Activated T-helper 1 cell treated with Interleukin-2 at 50 U/mL for 16 hours (primary cell): ENCODE results near the gene NSD1.

Source experiments
- DNase-seq: peaks from one replicate; pipeline ENCODE4 v3.0.0-alpha.2; 2020; ENCODE audit warnings: low read depth

NSD1 gene

DNA sequence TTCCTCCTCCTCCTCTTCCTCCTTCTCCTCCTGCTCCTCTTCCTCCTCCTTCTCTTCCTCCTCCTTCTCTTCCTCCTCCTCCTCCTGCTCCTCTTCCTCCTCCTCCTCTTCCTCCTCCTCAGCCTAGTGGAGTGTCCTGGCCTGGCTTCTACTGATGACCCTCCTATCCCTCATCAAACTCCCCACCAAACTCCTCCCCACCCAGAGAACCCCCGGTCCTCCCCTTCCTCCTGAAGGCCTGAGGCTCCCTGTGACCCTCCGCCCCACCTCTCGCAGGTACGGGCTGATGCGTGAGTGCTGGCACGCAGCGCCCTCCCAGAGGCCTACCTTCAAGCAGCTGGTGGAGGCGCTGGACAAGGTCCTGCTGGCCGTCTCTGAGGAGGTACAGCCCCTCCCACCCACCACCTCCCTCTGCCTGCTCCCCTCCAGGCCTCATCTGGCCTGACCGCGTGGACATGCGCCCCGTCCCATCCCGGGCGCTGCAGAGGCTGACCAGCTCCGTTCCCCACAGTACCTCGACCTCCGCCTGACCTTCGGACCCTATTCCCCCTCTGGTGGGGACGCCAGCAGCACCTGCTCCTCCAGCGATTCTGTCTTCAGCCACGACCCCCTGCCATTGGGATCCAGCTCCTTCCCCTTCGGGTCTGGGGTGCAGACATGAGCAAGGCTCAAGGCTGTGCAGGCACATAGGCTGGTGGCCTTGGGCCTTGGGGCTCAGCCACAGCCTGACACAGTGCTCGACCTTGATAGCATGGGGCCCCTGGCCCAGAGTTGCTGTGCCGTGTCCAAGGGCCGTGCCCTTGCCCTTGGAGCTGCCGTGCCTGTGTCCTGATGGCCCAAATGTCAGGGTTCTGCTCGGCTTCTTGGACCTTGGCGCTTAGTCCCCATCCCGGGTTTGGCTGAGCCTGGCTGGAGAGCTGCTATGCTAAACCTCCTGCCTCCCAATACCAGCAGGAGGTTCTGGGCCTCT, 36.3 kb upstream of the NSD1 start:
- no peak for DNase-seq

DNA sequence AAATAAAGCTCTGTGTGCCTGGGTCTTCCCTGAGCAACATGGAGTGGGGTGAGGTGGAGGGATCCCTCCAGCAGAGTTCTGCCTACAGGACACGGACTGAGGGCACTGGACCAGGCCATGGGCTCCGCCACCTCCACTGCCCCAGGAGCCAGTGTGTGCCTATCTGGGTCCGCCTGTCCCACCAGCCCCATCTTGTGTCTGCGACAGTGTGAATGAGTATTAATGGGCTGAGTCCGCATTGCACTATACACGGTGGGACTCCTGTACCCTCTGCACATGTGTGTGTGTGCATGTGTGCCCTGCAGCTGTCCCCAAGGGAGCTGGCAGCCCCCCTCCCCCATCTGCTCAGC, 35.5 kb upstream of the NSD1 start:
- DNase-seq: no peak

DNA sequence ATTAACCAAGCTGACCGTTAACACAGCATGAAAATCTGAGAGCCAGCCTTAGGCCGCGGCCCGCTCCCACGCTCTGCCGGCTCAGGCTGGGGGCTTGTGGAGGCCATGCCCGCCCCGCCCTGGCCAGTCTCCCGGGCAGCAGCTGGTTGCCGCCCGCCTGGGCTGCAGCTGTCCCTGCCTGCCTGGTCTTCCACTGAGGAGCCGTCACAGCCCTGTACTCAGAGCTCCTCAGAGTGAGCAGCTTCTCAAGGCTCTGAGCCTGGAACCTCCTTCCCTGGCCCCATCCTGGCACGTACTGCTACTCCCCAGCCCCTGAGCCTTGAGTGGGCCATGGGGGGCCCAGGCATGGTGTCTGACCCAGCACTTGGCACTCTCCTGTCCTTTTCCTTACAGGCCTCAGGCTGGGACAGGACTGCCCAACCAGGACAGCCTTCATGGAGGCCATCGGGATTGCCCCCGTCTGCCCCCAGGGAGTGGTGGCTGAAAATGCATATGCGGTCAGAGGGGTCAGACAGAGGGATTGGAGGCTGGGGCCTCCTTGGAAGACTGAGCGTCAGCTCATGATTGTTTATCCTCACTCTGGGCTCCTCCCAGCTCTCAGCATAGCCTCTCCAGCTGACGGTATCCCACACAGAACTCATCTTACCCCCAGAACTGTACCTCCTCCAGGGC, 35.0 kb upstream of the NSD1 start:
- DNase-seq: no peak

DNA sequence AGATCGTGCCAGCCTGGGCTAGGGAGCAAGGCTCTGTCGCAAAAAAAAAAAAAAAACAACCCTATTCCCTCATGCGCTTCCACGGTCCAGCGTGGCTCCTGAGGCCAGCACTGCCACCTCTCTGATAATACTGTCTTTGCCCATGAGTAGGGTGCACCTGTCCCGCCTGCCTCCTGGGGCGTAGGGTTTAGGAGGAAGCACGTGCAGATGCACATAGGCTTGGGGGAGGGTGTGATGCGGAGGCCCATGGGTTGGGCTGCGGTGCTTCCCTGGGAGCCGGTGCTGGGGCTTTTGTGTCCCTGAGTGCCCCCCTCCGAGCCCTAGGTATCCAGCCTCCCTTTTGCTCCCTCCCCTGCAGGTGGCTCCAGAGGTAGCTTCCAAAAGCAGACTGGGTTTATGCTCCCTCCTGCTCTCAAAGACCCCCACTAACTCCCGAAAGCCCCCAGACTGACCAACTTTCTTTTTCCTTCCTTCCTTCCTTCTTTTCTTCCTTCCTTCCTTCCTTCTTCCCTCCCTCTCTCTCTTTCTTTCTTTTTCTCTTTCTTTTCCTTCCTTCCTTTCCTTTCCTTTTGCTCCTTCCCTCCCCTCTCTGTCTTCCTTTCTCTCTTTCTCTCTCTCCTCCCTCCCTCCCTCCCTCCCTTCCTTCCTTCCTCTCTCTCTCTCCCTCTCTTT, 34.0 kb upstream of the NSD1 start:
- no peak for DNase-seq

DNA sequence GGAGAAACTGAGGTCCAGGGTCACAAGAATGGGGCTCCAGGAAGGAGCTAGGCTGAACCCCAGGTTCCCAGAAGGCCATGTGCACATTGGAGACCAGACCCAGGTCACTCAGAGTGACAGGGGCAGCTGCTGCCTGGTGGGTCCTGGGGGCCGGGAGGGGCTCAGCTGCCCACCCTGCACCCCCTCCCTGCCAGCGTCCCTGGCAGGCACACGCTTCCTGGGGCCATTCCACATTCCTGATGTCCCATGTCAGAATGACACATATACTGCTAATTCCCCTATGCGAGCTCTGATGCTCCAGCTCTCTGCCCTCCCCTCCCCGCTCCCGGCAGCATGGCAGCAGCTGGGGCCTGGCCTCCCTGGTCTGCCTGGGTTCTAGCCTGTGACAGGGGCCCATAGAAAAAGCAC, 32.9 kb upstream of the NSD1 start:
- DNase-seq: no peak

DNA sequence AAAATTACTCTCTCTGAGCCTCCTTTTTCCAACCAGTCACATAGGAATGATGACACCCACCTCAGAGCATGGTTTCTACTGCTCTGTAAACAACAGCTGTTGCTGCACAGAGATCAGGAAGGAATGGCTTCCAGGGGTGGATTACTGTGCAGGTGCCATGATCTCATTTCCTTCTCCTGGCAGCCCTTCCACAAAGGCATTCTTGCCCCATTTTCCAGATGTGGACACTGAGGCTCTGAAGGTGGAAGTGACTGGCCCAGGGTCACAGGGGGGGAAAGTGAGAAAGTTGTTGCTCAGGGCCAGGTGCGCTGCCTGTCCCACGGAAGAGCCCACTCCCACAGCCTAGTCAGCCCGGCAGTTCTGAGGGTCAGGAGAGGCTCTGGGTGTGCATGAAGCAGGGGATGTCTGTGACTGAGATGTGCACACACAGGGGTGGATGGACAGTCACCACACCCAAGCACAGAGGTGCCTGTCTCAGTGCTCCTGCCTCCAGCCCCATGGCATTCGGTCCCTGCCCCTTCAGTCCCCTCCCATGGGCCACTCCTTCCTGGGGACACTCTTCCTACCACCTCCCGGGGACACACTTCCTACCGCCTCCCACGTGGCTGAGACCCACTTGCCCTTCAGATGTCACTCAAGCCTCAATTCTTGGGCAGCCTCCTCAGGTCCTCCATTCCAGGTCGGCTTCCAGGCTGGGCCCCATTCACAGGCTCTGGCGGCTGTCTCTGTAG, 29.9 kb upstream of the NSD1 start:
- no peak for DNase-seq

DNA sequence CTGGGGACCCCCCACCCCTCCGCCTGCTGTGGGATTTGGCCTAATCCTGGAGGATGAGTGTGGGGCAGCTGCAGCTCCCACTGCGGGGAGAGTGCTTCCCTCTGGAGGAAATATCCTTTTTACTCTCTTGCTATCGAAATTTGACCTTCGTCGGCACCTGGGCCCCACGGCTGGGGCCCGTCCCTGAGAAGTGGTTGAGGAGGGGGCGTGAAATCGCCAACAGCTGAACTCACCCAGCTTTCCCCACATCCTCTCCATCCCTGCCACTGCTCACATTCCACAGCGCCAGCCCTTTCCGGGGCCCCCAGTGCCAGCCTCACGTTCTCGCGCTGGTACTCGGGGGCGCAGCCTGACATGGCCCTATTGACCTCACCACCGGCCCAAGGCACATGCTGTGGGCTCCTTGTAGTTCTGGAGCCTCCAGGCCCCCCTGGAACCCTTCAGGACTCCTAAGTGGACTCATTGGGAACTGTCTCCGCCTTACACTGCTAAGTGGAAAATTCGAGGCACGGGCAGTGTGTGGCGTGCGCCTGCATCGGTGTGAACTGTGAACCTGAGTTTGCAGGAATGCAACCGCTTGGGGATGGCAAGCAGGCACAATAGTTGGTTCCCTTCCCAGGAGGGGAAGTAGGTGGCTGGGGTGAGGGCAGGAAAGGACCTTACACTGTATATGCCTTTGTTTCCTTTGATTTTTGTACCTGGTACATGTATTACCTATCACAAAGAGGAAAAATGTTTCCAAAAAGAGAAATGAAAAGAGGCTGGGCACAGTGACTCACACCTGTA, 27.7 kb upstream of the NSD1 start:
- DNase-seq: no peak

DNA sequence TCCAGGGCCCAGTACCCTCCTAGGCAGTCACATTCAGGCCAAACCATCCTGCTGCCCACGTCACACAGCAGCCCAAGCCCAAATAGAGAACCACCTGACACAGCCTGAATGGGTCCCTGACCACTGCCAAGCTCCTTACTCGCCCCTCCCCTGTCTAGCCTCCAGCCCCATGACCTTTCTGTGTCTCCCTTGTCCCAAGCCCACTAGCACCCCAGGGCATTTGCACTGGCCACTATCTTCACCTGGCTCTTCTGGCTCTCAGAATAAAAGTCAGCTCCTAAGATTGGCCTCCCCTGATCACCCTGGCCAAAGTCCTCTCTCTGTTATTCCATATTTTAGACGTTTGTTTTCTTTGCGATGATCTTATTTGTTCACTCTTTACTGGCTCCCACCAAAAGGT, 26.4 kb upstream of the NSD1 start:
- no peak for DNase-seq

DNA sequence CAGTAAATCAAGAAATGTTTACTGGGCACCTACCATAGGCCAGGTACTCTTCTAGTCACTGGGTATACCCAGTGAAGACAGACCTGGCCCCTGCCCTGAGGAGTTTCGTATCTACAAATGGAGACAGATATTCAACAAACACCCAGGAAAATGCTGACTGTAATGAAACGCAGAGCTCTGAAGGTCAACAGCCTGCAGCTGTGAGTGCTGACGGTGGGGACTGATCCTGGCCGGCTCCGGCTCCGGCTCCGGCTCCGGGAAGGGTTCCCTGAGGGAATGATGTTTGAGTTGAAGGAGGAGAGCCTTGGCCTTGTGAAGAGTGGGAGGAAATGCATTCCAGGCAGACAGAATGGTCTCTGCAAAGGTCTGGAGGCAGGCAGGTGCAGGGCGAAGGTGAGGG, 23.8 kb upstream of the NSD1 start:
- no peak for DNase-seq

DNA sequence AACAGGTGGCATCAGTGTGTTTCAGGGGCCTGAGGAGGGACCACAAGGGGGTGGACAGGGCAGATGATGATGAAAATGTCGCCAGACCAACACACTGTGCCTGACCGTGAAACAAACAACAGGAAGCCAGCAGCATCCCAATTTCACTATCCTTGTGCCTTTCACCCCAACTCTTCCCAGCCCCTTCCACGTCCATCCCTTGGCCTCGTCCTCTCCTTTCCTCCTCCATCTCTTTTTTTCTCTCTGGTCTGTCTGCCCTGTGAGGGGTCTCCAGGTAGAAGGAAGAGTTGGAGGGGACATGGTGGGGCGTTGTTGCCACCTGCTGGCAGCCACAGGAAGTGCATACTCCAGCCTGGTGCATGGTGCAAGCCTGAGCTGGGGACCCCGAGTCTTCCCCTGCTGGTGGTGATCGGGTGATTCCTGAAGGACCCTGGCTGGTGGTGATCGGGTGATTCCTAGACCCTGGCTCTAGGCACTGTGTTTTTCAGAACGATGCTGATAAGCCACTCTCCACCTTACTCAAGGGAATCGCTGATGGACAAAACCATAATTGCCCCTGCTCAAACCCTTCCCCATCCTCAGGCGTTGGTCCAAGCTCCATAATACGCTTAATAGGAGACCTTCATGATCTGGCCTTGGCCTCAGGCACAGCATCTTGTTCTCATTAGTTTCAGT, 21.7 kb upstream of the NSD1 start:
- DNase-seq: peak; percentile 41

DNA sequence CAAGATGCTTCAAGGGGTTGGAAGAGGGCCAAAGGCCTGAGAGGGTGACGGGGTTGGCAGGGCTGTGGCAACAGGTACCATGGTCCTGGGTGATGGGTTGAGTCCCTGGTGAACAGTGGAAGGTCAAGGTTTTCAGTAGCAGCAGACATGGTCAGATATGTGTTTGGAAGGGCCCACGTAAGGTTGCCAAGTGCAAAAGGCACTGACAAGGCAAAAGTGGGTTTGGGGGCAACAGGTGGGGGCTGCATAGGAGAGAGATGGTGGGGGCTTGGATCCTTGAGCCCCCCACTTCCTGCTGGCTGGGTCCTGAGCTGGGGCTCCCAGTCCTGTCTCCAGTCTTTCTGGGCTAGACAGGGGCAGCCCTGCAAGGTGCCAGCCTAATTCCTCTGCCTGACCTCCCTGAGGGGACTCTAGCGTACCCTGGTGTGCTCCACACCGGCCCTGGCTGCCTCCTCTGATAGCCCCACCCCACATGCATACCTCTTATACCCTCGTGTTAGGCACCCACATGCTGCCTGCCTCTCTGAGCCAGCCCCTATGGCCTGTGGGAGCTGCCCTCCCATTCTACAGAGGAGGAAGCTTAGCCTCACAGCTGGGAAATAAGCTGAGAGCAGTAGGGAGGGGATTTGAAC, 20.9 kb upstream of the NSD1 start:
- no peak for DNase-seq

DNA sequence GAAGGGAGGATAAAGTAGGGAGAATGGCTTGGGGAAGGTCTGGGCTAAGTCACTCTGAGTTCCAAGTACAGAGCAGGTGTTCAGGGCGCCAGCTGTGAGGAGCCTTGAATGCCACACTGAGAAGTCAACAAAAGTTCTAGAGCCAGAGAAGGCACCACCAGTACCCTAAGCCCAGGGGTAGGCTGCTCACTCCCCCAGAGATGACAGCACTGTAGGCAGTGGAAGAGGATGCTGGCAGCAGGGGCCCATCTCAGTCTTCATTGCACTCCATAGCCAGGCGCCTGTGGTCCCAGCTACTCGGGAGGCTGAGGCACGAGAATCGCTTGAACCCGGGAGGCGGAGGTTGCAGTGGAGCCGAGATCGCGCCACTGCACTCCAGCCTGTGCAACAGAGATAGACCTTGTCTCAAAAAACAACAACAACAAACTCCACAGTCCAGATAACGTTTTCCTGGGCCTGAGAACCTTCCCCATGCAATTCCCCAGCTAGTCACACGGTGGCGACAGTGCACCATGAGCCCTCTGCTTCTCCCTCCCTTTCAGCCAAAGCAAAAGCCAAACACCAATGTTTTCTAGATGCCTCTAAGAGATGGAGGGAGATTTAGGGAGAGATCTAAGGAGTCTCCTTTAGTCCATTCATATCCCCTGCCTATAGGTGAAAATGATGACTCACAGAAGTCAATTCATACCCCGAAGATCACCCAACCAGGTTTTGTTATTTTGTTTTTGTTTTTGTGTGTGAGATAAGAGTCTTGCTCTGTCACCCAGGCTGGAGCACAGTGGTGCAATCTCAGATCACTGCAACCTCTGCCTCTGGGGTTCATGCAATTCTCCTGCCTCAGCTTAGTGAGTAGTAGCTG, 19.8 kb upstream of the NSD1 start:
- DNase-seq: peak; percentile 59

DNA sequence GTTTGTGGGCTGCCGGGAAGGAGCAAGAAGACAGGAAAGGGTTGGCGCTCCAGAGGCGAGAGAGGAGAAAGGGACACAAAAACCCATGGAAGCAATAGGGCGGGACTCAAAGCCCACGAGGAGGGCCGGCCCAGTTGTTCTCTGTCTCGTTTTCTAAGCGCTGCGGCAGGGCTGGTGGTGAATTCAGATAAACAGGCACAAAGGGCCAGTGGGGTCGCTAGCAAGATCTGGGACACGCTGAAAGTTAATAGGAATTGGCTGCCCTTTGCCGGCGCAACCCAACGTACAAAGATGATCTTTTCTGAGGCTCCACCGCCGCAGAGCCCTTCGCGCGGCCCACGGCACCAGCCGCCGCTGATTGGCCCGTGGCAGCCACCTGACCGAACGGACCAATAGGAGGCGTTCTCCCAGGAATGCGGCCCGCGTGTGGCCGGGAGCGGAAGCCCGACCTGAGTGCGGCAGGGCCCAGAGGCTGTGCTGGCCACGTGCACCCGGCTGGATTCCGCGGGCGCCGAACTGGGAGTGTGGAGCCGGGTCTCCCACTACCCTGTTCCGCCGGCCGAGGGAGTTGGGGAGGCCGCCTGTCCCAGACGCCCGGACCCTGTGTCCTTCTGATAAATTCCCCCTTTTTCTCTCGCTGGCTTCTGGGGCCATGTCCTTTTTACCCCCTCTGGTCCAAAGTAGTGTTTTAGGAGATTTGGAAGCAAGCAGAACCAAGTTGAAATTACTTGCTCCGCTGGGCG, 16.8 kb upstream of the NSD1 start:
- peak; percentile 73 for DNase-seq

DNA sequence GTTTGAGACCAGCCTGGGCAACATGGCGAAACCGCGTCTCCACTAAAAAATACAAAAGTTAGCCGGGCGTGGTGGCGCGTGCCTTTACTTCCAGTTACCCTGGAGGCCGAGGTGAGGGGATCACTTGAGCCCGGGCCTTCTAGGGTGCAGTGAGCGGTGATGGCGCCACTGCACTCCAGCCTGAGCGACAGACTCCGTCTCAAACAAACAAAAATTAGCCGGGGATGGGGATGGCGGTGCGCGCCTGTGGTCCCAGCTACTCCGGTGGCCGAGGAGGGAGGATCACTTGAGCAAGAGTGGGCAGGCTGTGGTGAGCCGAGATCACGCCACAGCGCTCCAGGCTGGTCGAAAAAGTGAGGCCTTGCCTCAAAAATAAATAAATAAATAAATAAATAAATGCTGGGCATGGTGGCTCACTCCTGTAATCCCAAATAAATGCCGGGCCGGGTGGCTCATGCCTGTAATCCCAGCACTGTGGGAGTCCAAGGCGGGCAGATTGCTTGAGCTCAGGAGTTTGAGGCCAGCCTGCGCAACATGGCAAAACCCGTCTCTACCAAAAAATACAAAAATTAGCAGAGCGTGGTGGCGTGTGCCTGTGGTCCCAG, 16.0 kb upstream of the NSD1 start:
- DNase-seq: no peak

DNA sequence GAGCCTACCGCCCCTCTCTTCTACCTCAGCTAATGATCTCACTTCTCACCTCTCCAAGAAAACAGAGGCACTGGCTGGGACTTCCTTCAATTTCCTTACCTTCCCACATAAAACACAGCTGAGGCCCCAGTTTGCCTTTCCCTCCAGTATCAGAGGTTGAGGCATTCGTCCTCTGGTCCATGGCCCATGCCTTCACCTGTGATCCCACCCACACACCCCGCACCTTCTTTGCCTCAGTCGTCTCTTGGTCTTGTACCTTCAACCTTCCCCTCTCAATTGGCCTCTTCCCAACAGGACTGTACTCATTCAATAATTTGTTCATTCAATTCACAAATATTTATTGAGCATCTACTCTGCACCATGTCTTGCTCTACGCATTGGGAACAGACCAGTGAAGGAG, 11.0 kb upstream of the NSD1 start:
- DNase-seq: no peak

DNA sequence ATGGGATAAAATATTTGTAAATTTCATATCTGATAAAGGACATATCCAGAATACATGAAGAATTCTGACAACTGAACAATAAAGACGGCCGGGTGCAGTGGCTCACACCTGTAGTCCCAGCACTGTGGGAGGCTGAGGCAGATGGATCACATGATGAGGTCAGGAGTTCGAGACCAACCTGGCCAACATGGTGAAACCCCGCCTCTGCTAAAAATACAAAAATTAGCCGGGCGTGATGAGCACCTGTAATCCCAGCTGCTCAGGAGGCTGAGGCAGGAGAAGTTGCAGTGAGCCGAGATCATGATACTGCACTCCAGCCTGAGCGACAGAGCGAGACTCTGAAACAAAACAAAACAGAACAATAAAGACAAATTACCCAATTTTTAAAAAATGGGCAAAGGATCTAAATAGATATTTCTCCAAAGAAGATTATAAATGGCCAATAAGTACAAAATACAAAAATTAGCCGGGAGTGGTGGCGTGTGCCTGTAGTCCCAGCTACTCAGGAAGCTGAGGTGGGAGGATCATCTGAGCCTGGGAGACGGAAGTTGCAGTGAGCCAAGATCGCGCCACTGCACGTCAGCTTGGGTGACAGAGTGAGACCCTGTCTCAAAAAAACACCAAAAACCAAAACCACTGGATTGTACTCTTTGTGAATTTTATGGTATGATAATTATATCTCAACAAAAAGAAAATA, 9.6 kb upstream of the NSD1 start:
- no peak for DNase-seq

DNA sequence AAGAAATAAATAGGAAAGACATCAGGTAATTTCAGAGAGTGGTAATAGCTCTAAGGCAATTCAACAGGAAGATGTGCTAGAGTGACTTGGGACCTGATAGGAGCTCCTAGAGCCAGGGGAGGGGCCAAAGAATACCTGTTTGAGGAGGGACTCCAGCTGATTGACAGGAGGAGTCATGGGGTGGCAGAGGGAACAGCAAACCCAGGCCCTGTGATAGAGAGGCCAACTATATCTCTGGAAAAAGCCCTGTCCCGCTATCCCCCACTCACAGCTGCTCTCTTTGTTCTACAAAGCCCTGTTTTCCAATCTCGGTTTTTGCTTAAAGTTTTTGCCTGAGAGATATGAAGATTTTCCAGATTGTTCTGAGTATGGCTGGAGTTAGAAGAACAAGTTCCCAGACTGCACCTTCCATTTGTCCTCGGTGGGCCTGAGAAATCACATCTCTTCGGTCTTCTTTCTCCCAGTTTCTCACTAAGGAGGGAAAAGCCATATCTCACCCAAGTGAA, 9.0 kb upstream of the NSD1 start:
- no peak for DNase-seq

DNA sequence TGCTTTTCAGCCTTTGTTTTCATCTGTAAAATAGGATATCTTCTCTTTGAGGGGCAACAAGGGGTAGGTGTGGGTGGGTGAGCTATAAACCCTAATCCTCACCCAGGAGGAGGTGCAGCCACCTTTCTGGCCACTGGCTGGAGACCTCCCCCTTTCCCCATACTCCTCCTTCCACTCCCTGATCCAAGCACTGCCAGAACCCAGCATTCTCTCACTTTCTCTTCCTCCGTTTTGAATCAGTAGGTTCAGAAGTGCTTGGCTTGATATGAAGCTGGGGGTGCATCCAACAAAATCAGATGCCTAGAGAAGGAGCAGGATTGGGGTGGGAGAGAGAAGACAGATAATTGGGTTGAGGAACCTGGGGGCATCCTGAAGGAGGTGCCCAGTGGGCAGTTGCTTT, 6.8 kb upstream of the NSD1 start:
- DNase-seq: no peak
